Mesenchymal stem cell (in vitro differentiated cells and primary cell): Measurements from ENCODE around the gene UFD1.

Experiments used
- DNase-seq: peaks from one replicate; pipeline ENCODE4 v3.0.0-alpha.2; 2013
- H2AFZ ChIP-seq: one replicate; pipeline ENCODE4 v1.6.1; 2013; ENCODE audit warnings: low read depth, mild to moderate bottlenecking, control low read depth, inconsistent platforms, low read length, moderate library complexity
- H2AK5ac ChIP-seq: 2 replicates; pipeline ENCODE4 v1.6.1; 2013; ENCODE audit warnings: low read length, moderate library complexity, mild to moderate bottlenecking, inconsistent platforms; ENCODE audit not compliant: severe bottlenecking
- H2BK120ac ChIP-seq: one replicate; pipeline ENCODE4 v1.6.1; 2013; ENCODE audit warnings: low read depth, mild to moderate bottlenecking, inconsistent platforms, low read length, moderate library complexity
- H2BK12ac ChIP-seq, 2 experiments: one replicate each; pipeline ENCODE4 v1.6.1; 2013; ENCODE audit warnings: inconsistent platforms in 2 of 2, low read length in 2 of 2, mild to moderate bottlenecking in 2 of 2, moderate library complexity in 2 of 2, control low read depth in 1 of 2
- H2BK15ac ChIP-seq: one replicate; pipeline ENCODE4 v1.6.1; 2013; ENCODE audit warnings: mild to moderate bottlenecking, low read depth, inconsistent platforms; ENCODE audit not compliant: poor library complexity, severe bottlenecking
- H2BK5ac ChIP-seq: 2 replicates; pipeline ENCODE4 v1.6.1; 2013; ENCODE audit warnings: low read depth, mild to moderate bottlenecking, low read length, control low read depth, inconsistent platforms; ENCODE audit not compliant: poor library complexity, severe bottlenecking
- H3K14ac ChIP-seq, 2 experiments: one replicate each; pipeline ENCODE4 v1.6.1; 2013; ENCODE audit warnings: inconsistent platforms in 2 of 2, low read length in 2 of 2, control low read depth in 1 of 2, mild to moderate bottlenecking in 1 of 2, moderate library complexity in 1 of 2
- H3K18ac ChIP-seq, 2 experiments: one replicate each; pipeline ENCODE4 v1.6.1; 2013; ENCODE audit warnings: inconsistent platforms in 2 of 2, low read length in 2 of 2, control low read depth in 1 of 2, low read depth in 1 of 2, mild to moderate bottlenecking in 1 of 2
- H3K23ac ChIP-seq, 2 experiments: one replicate each; pipeline ENCODE4 v1.6.1; 2013; ENCODE audit warnings: inconsistent platforms in 2 of 2, low read length in 2 of 2, mild to moderate bottlenecking in 2 of 2, moderate library complexity in 2 of 2, control low read depth in 1 of 2
- H3K27ac ChIP-seq: 2 replicates; pipeline ENCODE4 v1.5.1; 2013; ENCODE audit warnings: mild to moderate bottlenecking, moderate library complexity, low read length, control low read depth, inconsistent platforms; ENCODE audit not compliant: poor library complexity, severe bottlenecking
- H3K27me3 ChIP-seq, 2 experiments: 2 replicates each; pipeline versions ENCODE4 v1.6.1 to v1.7.0; 2013; ENCODE audit warnings: low read length in 2 of 2, mild to moderate bottlenecking in 2 of 2, moderate library complexity in 2 of 2, control low read depth in 1 of 2, inconsistent platforms in 1 of 2; ENCODE audit not compliant: control insufficient read depth in 1 of 2, insufficient read depth in 1 of 2
- H3K36me3 ChIP-seq, 2 experiments: 2 replicates each; pipeline versions ENCODE4 v1.6.1 to v1.7.0; 2013; ENCODE audit warnings: low read length in 2 of 2, control low read depth in 1 of 2, inconsistent platforms in 1 of 2, low read depth in 1 of 2, mild to moderate bottlenecking in 1 of 2; ENCODE audit not compliant: insufficient read depth in 2 of 2, control insufficient read depth in 1 of 2
- H3K4ac ChIP-seq, 2 experiments: one replicate each; pipeline ENCODE4 v1.6.1; 2013; ENCODE audit warnings: inconsistent platforms in 2 of 2, low read length in 2 of 2, mild to moderate bottlenecking in 2 of 2, moderate library complexity in 2 of 2, control low read depth in 1 of 2, low read depth in 1 of 2
- H3K4me1 ChIP-seq: 2 replicates; pipeline ENCODE4 v1.6.1; 2013; ENCODE audit warnings: low read depth, low read length, control low read depth; ENCODE audit not compliant: control insufficient read depth, insufficient read depth
- H3K4me2 ChIP-seq: 2 replicates; pipeline ENCODE4 v1.6.1; 2013; ENCODE audit warnings: low read length, mild to moderate bottlenecking, inconsistent platforms; ENCODE audit not compliant: poor library complexity, severe bottlenecking
- H3K4me3 ChIP-seq, 2 experiments: 2 replicates each; pipeline versions ENCODE4 v1.5.1 to v1.7.0; 2013; ENCODE audit warnings: low read length in 2 of 2, mild to moderate bottlenecking in 2 of 2, control low read depth in 1 of 2, low read depth in 1 of 2; ENCODE audit not compliant: insufficient read depth in 1 of 2
- H3K79me1 ChIP-seq: replicated peaks from 2 replicates; pipeline ENCODE4 v1.6.1; 2013; ENCODE audit warnings: mild to moderate bottlenecking, control low read depth, low read length, inconsistent platforms; ENCODE audit not compliant: poor library complexity, severe bottlenecking
- H3K9ac ChIP-seq: 2 replicates; pipeline ENCODE4 v1.7.0; 2013; ENCODE audit warnings: mild to moderate bottlenecking, low read length, moderate library complexity
- H3K9me3 ChIP-seq: 2 replicates; pipeline ENCODE4 v1.7.0; 2013; ENCODE audit warnings: mild to moderate bottlenecking, low read length; ENCODE audit not compliant: control insufficient read depth
- H4K8ac ChIP-seq: one replicate; pipeline ENCODE4 v1.6.1; 2013; ENCODE audit warnings: inconsistent platforms, mild to moderate bottlenecking, low read length, moderate library complexity
- H4K91ac ChIP-seq: one replicate; pipeline ENCODE4 v1.6.1; 2013; ENCODE audit warnings: mild to moderate bottlenecking, low read length, inconsistent platforms
- WGBS: methylation state at CpG from one replicate; pipeline ENCODE4 v1.1.7; 2013; ENCODE audit warnings: mixed read lengths; 5-methylcytosine and 5-hydroxymethylcytosine counted together

The UFD1 gene

GRCh38 chr22:19455033-19455432 lies 24.0 kb downstream of the UFD1 start:
- H3K4me3 ChIP-seq = no peak overlapping the region

GRCh38 chr22:19454156-19454555 lies 24.8 kb downstream of the UFD1 start:
- Histone ChIP-seq H3K9me3 (no peaks in the 10 kb centered on the region), H3K27ac (no peak overlapping the region), H2BK12ac (no peak overlapping the region), H3K36me3 (peaks cover 59 to 94% of the 10 kb centered on the region in 2 experiments), H3K4me3 (no peak overlapping the region), H2BK120ac (no peak overlapping the region), H4K91ac (no peak overlapping the region), H2BK5ac (no peak overlapping the region), H3K18ac (no peak overlapping the region), H4K8ac (no peak overlapping the region), H2BK15ac (no peak overlapping the region), H2AK5ac (no peak overlapping the region), H3K4me1 (peaks cover 3% of the 10 kb centered on the region), H3K14ac (no peak overlapping the region), H3K4me2 (no peak overlapping the region), H3K27me3 (no peaks in the 10 kb centered on the region), H3K9ac (no peak overlapping the region), H3K79me1 (peaks cover 23% of the 10 kb centered on the region), H2AFZ (no peak overlapping the region), H3K23ac (no peak overlapping the region), H3K4ac (no peak overlapping the region)
- WGBS = 98% methylated on average over 6 of the region's 6 CpGs
- no peak for DNase-seq

More at GRCh38 chr22:19455033-19455432, 24.0 kb downstream of the UFD1 start:
- Histone ChIP-seq H3K14ac (no peak overlapping the region), H4K8ac (no peak overlapping the region), H3K27ac (no peak overlapping the region), H3K4me1 (peaks cover 3% of the 10 kb centered on the region), H3K79me1 (peaks cover 21% of the 10 kb centered on the region), H3K4me2 (no peak overlapping the region), H2BK5ac (no peak overlapping the region), H3K36me3 (peaks cover 59 to 91% of the 10 kb centered on the region in 2 experiments), H3K9me3 (no peaks in the 10 kb centered on the region), H3K23ac (no peak overlapping the region), H2BK12ac (no peak overlapping the region), H4K91ac (no peak overlapping the region), H2BK15ac (no peak overlapping the region), H3K27me3 (no peaks in the 10 kb centered on the region), H3K4ac (no peak overlapping the region), H3K9ac (no peak overlapping the region), H2BK120ac (no peak overlapping the region), H2AK5ac (no peak overlapping the region), H2AFZ (no peak overlapping the region), H3K18ac (no peak overlapping the region)
- DNase-seq = no peak
- WGBS = 98% methylated on average over 2 of the region's 2 CpGs

GRCh38 chr22:19453718-19454117 lies 25.3 kb downstream of the UFD1 start:
- Histone ChIP-seq H4K8ac (peak overlapping the region; percentile 19), H3K4me3 (no peak overlapping the region), H3K14ac (no peak overlapping the region), H3K4me2 (no peak overlapping the region), H2BK15ac (no peak overlapping the region), H2AK5ac (no peak overlapping the region), H3K9ac (no peak overlapping the region), H2BK12ac (no peak overlapping the region), H3K79me1 (peaks cover 27% of the 10 kb centered on the region), H3K9me3 (no peaks in the 10 kb centered on the region), H2BK120ac (no peak overlapping the region), H2AFZ (no peak overlapping the region), H3K27ac (no peak overlapping the region), H3K4me1 (peaks cover 4% of the 10 kb centered on the region), H3K36me3 (peaks cover 59 to 93% of the 10 kb centered on the region in 2 experiments), H4K91ac (no peak overlapping the region), H3K4ac (no peak overlapping the region), H2BK5ac (no peak overlapping the region), H3K23ac (no peak overlapping the region), H3K18ac (no peak overlapping the region), H3K27me3 (no peaks in the 10 kb centered on the region)
- WGBS = 95% methylated on average over 5 of the region's 5 CpGs
- DNase-seq = no peak

- Histone ChIP-seq H2AFZ (no peak overlapping the region), H3K4ac (no peak overlapping the region), H2BK120ac (no peak overlapping the region), H3K4me3 (no peak overlapping the region), H3K79me1 (peaks cover 22% of the 10 kb centered on the region), H4K8ac (no peak overlapping the region), H3K14ac (no peak overlapping the region), H3K9ac (no peak overlapping the region), H4K91ac (no peak overlapping the region), H3K4me2 (no peak overlapping the region), H3K23ac (no peak overlapping the region), H2BK15ac (no peak overlapping the region), H3K27ac (no peak overlapping the region), H3K4me1 (peaks cover 11% of the 10 kb centered on the region), H2AK5ac (no peak overlapping the region), H3K36me3 (peaks cover 45 to 76% of the 10 kb centered on the region in 2 experiments), H3K27me3 (no peaks in the 10 kb centered on the region), H2BK5ac (no peak overlapping the region), H3K9me3 (no peaks in the 10 kb centered on the region), H2BK12ac (no peak overlapping the region), H3K18ac (no peak overlapping the region)
- over 99% methylated on average over 4 of the region's 4 CpGs for WGBS
- DNase-seq = no peak
Observed at GRCh38 chr22:19451570-19451969, 27.4 kb downstream of the UFD1 start.
